GM18861 (cell line): ENCODE data around the gene STAB1.

ENCODE experiments used
- ATAC-seq: cut with Tn5 transposase; IDR thresholded peaks from one replicate; pipeline ENCODE4 v1.9.1; 2021; ENCODE audit not compliant: unreplicated experiment

Gene STAB1

GRCh38 chr3:52483577-52484381, 11.4 kb upstream of the STAB1 start:
- no peak for ATAC-seq

GRCh38 chr3:52484680-52485461, 10.3 kb upstream of the STAB1 start:
- no peak for ATAC-seq

GRCh38 chr3:52487050-52487787, 7.9 kb upstream of the STAB1 start:
- no peak for ATAC-seq

- ATAC-seq: no peak
Measured at GRCh38 chr3:52487788-52488691, 7.1 kb upstream of the STAB1 start.

- no peak for ATAC-seq
Measured at GRCh38 chr3:52488746-52489145, 6.4 kb upstream of the STAB1 start.

GRCh38 chr3:52489453-52489852, 5.7 kb upstream of the STAB1 start:
- ATAC-seq: no peak

GRCh38 chr3:52490035-52490938, 4.9 kb upstream of the STAB1 start:
- no peak for ATAC-seq

GRCh38 chr3:52490939-52491526, 4.1 kb upstream of the STAB1 start:
- no peak for ATAC-seq

- ATAC-seq: no peak
Measured at GRCh38 chr3:52492059-52492458, 3.1 kb upstream of the STAB1 start.

GRCh38 chr3:52493232-52494017, 1.7 kb upstream of the STAB1 start:
- no peak for ATAC-seq

GRCh38 chr3:52494445-52494844, 693 bp upstream of the STAB1 start:
- ATAC-seq: no peak

- ATAC-seq: no peak
Measured at GRCh38 chr3:52495777-52496602, 852 bp downstream of the STAB1 start.

- ATAC-seq: no peak
Measured at GRCh38 chr3:52498137-52499054, 3.3 kb downstream of the STAB1 start.

- ATAC-seq: no peak
Measured at GRCh38 chr3:52501046-52501445, 5.9 kb downstream of the STAB1 start.

- no peak for ATAC-seq
Measured at GRCh38 chr3:52502001-52502400, 6.9 kb downstream of the STAB1 start.

- ATAC-seq: no peak
Measured at GRCh38 chr3:52502808-52503350, 7.7 kb downstream of the STAB1 start.
